TTC549 (cell line): ENCODE results near the gene PDS5A.
"Not testable (repeated sequence)": the region's sequence is repeated elsewhere in the genome, so short reads cannot be mapped to it uniquely, and the experiment has no call there.

Experiments
- FAIRE-seq: peaks from 2 replicates; lab custom pipeline; 2012; peaks lifted over from hg19 to GRCh38; lab: Jason Lieb, UNC

The PDS5A gene

DNA sequence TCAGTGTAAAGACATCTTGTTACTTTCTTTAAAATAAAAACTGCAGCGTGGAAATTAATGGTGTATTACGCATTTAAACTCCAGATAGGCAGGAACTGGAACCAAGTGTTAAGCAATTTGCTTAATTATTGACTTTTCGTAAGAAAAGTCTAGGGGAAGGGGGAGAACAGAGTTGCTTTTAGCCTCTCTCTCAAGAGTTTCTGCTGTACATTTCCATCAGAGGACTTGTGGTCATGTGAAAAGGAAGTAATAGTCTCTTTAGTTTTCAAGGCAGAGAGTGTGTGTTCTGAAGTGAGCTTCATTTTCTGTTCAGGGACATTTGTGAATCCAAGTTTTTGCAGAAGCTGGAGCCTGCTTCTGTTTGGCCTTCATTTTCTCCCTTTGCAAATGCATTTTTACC, 152.6 kb downstream of the PDS5A start:
- FAIRE-seq: no peak

DNA sequence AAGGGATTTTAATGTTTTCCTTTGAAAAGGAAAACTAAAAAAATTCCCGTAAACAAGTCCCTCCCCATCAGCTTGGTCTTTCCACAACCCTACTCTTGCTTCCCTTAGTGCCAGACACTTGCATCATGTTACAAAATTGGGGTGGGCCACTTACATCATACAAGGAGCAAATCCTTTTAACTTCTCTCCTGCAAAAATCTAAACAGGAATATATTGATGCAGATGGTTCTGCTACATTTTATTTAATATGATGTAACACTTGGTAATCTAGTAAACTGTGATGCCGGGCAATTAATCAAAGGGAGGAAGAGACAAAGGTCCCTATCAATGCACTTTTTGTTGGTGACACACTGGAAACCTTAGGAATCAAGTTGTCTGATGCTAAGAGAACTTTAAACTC, 154.5 kb downstream of the PDS5A start:
- FAIRE-seq: no peak

DNA sequence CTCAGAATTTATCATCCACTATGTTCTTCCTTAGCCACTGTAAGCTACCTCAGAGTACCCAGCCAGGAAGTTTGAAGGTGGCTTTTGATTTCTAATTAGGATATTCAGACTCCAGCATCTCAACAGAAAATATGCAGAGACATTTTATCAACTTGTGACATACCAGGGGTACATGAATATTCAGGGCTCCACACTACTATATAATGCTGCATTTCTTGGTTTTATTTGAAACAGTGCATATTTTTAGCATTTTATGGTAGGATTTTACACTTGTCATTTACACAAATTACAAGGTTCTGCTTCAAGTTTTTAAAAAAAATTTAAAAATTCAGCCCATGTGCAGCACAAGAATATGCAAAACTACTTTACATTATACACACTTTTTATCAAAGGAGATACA, 155.0 kb downstream of the PDS5A start:
- no peak for FAIRE-seq

DNA sequence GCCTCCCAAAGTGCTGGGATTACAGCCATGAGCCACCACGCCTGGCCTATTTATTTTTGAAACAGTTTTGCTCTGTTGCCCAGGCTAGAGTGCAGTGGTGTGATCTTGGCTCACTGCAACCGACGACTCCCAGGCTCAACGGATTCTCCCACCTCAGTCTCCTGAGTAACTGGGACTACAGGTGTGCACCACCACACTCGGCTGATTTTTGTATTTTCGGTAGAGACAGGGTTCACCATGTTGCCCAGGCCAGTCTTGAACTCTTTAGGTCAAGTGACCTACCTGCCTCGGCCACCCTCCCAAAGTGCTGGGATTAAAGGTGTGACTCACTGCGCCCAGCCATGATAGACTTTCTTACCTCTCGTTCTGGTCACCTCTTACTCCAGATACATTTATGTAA, 155.8 kb downstream of the PDS5A start:
- no peak for FAIRE-seq

DNA sequence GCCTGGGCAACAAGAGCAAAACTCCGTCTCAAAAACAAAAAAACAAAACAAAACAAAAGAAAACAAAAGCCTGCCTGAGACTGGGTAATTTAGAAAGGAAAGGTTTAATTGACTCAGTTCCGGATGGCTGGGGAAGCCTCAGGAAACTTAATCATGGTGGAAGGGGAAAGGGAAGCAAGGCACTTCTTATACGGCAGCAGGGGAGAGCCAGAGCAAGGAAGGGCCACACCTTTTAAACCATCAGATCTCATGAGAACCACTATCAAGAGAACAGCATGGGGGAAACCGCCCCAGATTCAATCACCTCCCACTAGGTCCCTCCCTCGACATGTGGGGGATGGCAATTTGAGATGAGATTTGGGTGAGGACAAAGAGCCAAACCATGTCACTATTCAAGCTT, 157.5 kb downstream of the PDS5A start:
- no peak for FAIRE-seq

DNA sequence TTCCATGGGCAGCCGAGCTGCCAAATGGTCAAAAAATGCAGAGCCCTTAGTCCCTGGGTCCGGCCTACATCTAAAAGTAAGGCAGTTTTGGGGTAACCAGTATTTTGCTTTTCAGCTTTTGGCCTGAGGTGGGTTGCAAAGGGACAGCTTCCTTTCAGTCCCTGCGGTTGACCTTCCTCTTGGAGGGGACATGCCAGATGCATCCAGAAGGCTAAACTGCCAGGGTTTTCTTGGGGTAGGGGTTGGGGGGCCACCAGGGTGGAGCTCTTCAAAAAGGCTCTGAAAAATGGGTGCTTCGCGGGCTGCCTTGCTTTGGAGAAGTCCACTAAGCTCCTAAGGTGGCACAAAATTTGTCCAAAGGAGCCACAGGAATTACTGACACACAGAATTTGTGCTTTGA, 159.1 kb downstream of the PDS5A start:
- no peak for FAIRE-seq

DNA sequence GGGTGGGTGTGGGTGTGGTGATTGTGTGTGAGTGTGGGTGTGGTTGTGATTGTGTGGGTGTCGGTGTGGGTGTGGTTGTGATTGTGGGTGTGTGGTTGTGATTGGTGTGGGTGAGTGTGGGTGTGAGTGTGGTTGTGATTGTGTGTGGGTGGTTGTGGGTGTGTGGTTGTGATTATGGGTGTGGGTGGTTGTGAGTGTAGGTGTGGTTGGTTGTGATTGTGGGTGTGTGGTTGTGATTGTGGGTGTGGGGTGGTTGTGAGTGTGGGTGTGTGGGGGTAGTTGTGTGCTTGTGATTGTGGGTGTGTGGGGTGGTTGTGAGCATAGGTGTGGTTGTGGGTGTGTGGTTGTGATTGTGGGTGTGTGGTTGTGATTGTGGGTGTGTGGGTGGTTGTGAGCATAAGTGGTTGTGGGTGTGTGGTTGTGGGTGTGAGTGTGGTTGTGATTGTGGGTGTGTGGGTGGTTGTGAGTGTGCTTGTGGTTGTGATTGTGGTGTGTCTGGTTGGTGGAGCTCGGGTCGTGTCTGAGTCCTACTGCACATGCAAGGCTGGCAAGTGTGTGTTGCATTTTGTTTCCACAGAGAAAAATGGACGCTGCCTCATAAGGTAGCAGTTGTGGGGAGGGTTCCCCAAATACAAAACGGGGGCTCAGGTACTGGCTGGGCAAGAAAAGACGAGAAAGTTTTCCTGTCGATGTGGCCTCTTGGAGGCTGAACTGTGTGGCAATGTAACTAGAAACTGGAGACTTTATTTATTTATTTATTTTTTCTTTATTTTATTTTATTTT, 163.1 kb downstream of the PDS5A start:
- no peak for FAIRE-seq

DNA sequence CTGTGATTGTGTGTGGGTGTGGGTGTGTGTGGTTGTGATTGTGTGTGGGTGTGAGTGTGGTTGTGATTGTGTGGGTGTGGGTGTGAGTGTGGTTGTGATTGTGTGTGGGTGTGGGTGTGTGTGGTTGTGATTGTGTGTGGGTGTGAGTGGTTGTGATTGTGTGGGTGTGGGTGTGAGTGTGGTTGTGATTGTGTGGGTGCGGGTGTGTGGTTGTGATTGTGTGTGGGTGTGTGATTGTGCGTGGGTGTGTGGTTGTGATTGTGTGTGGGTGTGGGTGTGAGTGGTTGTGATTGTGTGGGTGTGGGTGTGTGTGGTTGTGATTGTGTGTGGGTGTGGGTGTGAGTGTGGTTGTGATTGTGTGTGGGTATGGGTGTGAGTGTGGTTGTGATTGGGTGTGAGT, 163.9 kb downstream of the PDS5A start:
- not testable (repeated sequence) for FAIRE-seq

DNA sequence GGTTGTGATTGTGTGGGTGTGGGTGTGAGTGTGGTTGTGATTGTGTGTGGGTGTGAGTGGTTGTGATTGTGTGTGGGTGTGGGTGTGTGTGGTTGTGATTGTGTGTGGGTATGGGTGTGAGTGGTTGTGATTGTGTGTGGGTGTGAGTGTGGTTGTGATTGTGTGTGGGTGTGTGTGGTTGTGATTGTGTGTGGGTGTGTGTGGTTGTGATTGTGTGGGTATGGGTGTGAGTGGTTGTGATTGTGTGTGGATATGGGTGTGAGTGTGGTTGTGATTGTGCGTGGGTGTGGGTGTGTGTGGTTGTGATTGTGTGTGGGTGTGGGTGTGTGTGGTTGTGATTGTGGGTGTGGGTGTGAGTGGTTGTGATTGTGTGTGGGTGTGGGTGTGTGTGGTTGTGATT, 164.7 kb downstream of the PDS5A start:
- not testable (repeated sequence) for FAIRE-seq

DNA sequence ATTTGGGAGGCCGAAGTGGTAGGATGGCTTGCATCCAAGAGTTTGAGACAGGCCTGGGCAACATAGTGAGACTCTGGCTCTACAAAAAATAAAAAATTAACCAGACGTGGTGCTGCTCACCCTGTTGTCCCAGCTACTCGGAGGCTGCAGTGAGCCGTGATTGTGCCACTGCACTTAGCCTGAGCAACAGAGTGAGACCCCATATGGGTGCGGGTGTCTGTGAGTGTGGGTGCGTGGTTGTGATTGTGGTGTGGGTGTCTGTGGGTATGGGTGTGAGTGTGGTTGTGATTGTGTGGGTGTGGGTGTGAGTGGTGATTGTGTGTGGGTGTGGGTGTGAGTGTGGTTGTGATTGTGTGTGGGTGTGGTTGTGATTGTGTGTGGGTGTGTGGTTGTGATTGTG, 165.2 kb downstream of the PDS5A start:
- FAIRE-seq: no peak

DNA sequence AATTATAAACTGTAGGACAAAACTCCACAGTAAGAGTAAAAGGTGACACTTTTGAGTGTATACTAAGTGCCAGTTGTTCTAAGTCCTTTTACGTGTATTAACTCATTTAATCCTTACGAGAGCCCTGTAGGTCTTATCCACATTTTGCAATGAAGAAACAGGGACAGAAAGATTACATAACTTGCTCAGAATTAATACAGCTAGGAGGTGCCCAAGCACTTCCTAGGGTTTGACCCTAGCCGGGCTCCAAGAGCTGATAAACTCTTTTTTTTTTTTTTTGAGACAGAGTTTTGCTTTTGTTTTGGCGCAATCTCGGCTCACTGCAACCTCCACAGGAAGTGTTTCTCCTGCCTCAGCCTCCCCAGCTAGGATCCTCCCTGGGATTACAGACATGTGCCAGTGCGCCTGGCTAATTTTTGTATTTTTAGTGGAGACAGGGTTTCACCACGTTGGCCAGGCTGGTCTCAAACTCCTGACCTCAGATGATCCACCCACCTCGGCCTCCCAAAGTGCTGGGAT, 169.4 kb downstream of the PDS5A start:
- no peak for FAIRE-seq

DNA sequence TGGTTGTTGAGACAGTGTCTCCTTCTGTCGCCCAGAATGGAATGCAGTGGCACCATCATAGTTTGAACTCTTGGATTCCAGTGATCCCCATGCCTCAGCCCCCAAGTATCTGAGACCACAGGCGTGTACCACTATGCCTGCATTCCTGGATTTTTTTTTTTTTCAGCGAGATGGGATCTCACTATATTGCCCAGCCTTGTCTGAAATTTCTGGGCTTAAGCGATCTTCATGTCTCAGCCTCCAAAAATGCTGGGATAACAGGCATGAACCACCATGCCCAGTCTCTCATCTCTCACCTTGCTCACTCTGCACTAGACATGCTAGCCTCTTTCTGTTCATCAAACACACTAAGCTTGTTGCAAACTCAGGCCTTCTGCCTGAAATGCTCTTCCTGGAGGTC, 175.7 kb downstream of the PDS5A start:
- FAIRE-seq: no peak

DNA sequence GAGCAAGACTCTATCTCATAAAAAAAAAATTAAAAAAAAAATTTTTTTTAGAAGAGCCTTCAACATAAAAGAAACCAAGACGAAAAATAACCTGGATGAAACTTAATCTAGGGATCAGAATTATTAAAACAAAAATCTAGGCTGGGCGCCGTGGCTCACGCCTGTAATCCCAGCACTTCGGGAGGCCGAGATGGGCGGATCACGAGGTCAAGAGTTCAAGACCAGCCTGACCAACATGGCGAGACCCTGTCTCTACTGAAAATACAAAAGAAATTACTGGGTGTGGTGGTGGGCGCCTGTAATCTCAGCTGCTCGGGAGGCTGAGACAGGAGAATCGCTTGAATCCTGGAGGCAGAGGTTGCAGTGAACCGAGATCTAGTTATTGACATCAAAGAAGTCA, 184.7 kb downstream of the PDS5A start:
- not testable (repeated sequence) for FAIRE-seq

DNA sequence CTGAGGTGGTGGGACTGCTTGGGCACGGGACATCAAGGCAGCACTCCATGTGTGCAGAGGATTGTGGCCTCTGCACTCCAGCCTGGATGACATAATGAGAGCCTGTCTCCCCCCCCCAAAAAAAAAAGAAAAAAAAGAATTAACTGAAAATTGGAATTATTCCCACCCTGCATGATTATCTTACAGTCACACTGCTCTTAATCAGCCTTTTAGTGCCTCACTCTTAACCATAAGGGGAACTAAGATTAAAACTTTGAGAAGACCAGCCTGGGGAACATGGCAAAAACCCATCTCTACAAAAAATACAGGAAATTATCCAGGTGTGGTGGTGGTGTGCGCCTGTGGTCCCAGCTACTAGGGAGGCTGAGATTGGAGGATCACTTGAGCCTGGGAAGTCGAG, 185.2 kb downstream of the PDS5A start:
- FAIRE-seq: no peak

DNA sequence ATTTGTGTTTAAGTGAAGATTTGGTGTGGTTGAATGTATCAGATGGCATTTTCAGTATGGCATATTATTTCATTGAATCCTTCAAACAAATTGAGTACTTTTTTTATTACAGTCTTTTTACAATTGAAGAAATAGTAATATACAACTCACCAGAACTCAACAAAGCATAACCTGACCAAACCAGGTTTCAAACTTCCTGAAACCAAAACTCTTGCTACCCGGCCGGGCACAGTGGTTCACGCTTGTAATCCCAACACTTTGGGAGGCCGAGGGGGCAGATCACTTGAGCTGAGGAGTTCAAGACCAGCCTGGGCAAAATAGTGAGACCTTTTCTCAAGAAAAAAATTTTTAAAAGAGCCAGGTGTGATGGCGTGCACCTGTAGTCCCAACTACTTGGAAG, 185.6 kb downstream of the PDS5A start:
- no peak for FAIRE-seq

DNA sequence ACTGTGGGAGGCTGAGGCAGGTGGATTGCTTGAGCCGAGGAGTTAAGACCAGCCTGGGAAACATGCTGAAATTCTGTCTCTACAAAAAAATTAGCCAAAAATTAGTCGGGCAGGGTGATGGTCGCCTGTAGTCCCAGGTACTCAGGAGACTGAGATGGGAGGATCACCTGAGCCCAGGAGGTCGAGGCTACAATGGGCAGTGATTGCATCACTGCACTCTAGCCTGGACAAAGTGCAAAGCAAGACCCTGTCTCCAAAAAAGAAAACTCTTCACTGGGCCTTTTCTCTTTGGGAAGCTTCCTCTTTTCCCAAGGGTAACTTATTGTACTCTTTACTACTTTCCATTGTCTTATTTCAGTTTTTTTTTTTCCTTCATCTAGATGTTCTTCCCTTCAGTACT, 190.9 kb downstream of the PDS5A start:
- FAIRE-seq: no peak

DNA sequence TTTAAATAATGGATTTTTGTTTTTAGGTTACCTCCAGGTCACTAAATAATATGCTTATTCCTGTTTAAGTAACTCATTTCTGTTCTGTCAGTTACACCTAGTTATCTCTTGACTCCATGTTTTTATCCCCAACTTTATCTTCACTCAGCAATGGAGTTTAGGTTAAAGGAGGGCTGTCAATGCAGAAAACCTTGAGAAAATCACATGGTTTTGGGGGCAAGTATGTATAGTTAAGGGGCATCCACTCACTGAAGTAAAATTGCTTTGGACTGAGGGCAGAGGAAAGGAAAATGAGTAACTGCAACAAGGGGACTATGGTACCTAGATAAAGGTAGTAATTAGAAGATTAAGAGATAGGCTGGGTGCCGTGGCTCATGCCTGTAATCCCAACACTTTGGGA, 192.6 kb downstream of the PDS5A start:
- no peak for FAIRE-seq

DNA sequence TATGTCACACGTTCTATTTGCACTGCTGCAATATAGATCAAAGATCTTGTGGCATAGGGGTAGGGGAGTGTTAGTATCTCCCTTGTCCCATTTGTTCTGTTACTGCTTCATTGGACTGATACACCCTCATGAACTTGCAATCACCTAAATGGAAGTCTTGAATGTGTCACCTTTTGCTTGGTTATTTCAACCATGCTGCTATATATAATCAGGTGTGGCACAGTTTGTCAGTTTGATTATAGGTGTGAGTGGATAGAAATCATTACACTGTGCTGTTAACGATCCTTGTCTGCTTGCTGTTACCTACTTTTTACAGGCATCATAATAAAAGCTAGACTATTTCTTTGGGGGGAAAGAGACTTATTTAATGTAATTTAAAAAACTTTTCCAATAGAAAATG, 195.7 kb downstream of the PDS5A start:
- FAIRE-seq: not testable (repeated sequence)
